ENCODE measurements around the gene MB.

MB gene

GRCh38 chr22:35589071-35589755 is 27.9 kb downstream of the MB start:
- no peaks in the 10 kb centered on the region for H3K9me3 ChIP-seq (ENCODE audit: insufficient read depth, low read length)
- no peak overlapping the region for H3K9ac ChIP-seq (ENCODE audit: low read length)
- peaks cover 21% of the 10 kb centered on the region for H3K27me3 ChIP-seq (ENCODE audit: low read depth, low read length)
- no peak for TF ChIP-seq CTCF (IDR thresholded peaks at IDR 0.05; ENCODE audit: low read depth, low read length)
- TF ChIP-seq EZH2phosphoT487 (IDR thresholded peaks at IDR 0.05; ENCODE audit: low read depth) = no peak
- H2AFZ ChIP-seq (ENCODE audit: low read depth, low read length) = no peak overlapping the region
- H3K4me1 ChIP-seq (ENCODE audit: low read length) = no peaks in the 10 kb centered on the region
- no peaks in the 10 kb centered on the region for H4K20me1 ChIP-seq (ENCODE audit: insufficient read depth, low read length)
- H3K4me3 ChIP-seq (ENCODE audit: low read length) = no peak overlapping the region
- H3K27ac ChIP-seq (ENCODE audit: low read length) = no peak overlapping the region
- no peaks in the 10 kb centered on the region for H3K79me2 ChIP-seq (ENCODE audit: low read length)
- H3K36me3 ChIP-seq (replicated peaks; ENCODE audit: low read depth, low read length) = no peaks in the 10 kb centered on the region
- no peak overlapping the region for H3K4me2 ChIP-seq (ENCODE audit: low read length)

DNA sequence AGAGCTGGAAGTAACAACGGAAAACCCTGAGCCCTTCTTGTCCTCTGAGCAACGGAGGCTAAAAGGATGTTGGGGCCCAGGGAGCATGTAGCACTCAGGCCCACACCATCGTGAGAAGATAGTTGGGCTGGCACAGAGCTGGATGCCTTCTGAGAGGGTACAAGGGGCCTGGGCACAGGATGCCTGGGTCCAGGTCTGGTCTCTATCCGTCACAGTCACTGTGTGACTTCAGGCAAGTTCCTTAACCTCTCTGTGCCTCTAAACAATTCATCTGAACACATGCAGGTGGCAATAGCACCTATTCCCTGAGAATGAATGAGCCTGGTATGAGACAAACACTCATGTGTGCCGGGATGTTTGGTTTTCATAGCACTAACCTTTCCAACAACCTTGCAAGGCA is 29.2 kb downstream of the MB start:
- Histone ChIP-seq H3K27me3 (ENCODE audit: low read depth, low read length) (peaks cover 21% of the 10 kb centered on the region), H3K79me2 (ENCODE audit: low read length) (no peaks in the 10 kb centered on the region), H3K4me1 (ENCODE audit: low read length) (0 out of 2 replicates have a peak, but pooled peaks cover 1% of the 10 kb centered on the region), H4K20me1 (ENCODE audit: insufficient read depth, low read length) (no peaks in the 10 kb centered on the region), H3K9ac (ENCODE audit: low read length) (no peak overlapping the region), H3K27ac (ENCODE audit: low read length) (no peak overlapping the region), H2AFZ (ENCODE audit: low read depth, low read length) (no peak overlapping the region), H3K4me3 (ENCODE audit: low read length) (no peak overlapping the region), H3K4me2 (ENCODE audit: low read length) (no peak overlapping the region), H3K9me3 (ENCODE audit: insufficient read depth, low read length) (no peaks in the 10 kb centered on the region), H3K36me3 (replicated peaks; ENCODE audit: low read depth, low read length) (no peaks in the 10 kb centered on the region)
- no peak for TF ChIP-seq EZH2phosphoT487 (IDR thresholded peaks at IDR 0.05; ENCODE audit: low read depth)
- no peak for TF ChIP-seq CTCF (IDR thresholded peaks at IDR 0.05; ENCODE audit: low read depth, low read length)

- no peaks in the 10 kb centered on the region for H4K20me1 ChIP-seq (ENCODE audit: insufficient read depth, low read length)
- H3K27me3 ChIP-seq (ENCODE audit: low read depth, low read length) = peaks cover 21% of the 10 kb centered on the region
- no peaks in the 10 kb centered on the region for H3K36me3 ChIP-seq (replicated peaks; ENCODE audit: low read depth, low read length)
- no peak overlapping the region for H2AFZ ChIP-seq (ENCODE audit: low read depth, low read length)
- H3K4me2 ChIP-seq (ENCODE audit: low read length) = no peak overlapping the region
- no peak overlapping the region for H3K27ac ChIP-seq (ENCODE audit: low read length)
- H3K4me3 ChIP-seq (ENCODE audit: low read length) = no peak overlapping the region
- H3K9me3 ChIP-seq (ENCODE audit: insufficient read depth, low read length) = no peaks in the 10 kb centered on the region
- H3K79me2 ChIP-seq (ENCODE audit: low read length) = no peaks in the 10 kb centered on the region
- H3K4me1 ChIP-seq (ENCODE audit: low read length) = 0 out of 2 replicates have a peak, but pooled peaks cover 2% of the 10 kb centered on the region
- H3K9ac ChIP-seq (ENCODE audit: low read length) = no peak overlapping the region
- TF ChIP-seq EZH2phosphoT487 (IDR thresholded peaks at IDR 0.05; ENCODE audit: low read depth) (no peak), CTCF (IDR thresholded peaks at IDR 0.05; ENCODE audit: low read depth, low read length) (no peak)
These were observed 29.7 kb downstream of the MB start for GRCh38 chr22:35587447-35587870.

DNA sequence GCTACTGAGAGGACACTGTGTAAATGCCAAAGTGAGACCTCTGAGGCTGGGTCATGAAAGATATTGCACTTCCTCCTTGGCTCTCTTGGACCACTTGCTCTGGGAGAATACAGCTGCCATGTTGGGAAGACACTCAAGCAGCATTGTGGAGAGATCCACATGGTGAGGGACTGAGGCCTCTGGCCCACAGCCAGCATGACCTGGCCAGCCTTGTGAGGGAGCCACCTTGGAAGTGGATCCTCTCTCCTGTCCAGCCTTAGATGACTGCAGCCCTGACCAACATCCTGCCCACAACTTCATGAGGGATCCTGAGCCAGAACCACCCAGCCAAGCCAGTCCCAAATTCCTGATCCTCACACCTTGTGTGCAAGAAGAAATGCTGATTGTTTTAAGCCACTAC is 30.4 kb downstream of the MB start:
- Histone ChIP-seq H3K9me3 (ENCODE audit: insufficient read depth, low read length) (no peaks in the 10 kb centered on the region), H3K27me3 (ENCODE audit: low read depth, low read length) (peaks cover 21% of the 10 kb centered on the region), H3K4me2 (ENCODE audit: low read length) (no peak overlapping the region), H3K4me3 (ENCODE audit: low read length) (no peak overlapping the region), H3K36me3 (replicated peaks; ENCODE audit: low read depth, low read length) (no peaks in the 10 kb centered on the region), H2AFZ (ENCODE audit: low read depth, low read length) (no peak overlapping the region), H3K4me1 (ENCODE audit: low read length) (0 out of 2 replicates have a peak, but pooled peaks cover 2% of the 10 kb centered on the region), H3K9ac (ENCODE audit: low read length) (no peak overlapping the region), H3K79me2 (ENCODE audit: low read length) (no peaks in the 10 kb centered on the region), H4K20me1 (ENCODE audit: insufficient read depth, low read length) (no peaks in the 10 kb centered on the region), H3K27ac (ENCODE audit: low read length) (no peak overlapping the region)
- no peak for TF ChIP-seq CTCF (IDR thresholded peaks at IDR 0.05; ENCODE audit: low read depth, low read length)

All from OCI-LY3 (cell line).